ENCODE data around the gene FAM83G.

DNA sequence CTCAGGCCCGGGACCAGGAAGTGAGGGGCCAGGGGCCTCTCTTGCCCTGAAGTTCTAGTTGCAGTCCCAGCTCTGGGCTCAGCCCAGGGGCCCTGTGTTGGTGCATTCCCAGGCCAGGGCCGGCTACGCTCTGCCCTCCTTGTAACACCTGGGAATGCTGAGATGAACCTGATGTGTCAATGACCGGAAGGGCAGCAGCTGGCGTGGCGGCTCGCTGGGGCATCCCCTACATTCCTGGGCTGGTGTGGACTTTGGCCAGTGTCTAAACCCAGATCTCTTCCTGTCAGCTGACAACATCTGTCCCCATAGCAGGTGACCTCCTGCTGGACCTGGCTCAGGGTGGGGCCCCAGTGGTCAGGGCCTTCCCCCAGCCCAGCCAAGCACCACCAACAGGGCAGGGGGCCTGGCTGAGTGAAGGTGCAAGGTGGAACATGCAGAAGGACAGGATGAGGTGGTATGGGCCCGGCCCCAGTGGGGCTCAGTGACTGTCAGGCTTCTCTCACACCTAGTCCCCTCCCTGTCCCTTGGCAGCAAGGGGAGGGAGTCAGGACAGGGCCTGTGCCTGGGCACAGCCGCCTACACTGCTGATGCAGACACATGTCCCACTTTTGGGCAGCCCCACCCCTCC lies 15.9 kb downstream of the FAM83G start:
- no peak for TF ChIP-seq CTCF (IDR thresholded peaks at IDR 0.05)
- TF ChIP-seq POLR2A (IDR thresholded peaks at IDR 0.05; ENCODE audit: low read depth): no peak
- no peak for TF ChIP-seq EP300 (IDR thresholded peaks at IDR 0.05)
